Skeletal muscle satellite cell (primary cell): Measurements from ENCODE around the gene MAML2.

Experiments
- H3K27me3 ChIP-seq: 2 replicates; pipeline ENCODE4 v1.7.0; 2013; ENCODE audit warnings: low read length; ENCODE audit not compliant: control insufficient read depth, insufficient read depth
- H3K36me3 ChIP-seq: 2 replicates; pipeline ENCODE4 v1.7.0; 2013; ENCODE audit warnings: mild to moderate bottlenecking, control low read depth, low read length; ENCODE audit not compliant: insufficient read depth
- H3K4me1 ChIP-seq: 2 replicates; pipeline ENCODE4 v1.7.0; 2013; ENCODE audit warnings: low read length; ENCODE audit not compliant: control insufficient read depth, insufficient read depth
- H3K4me2 ChIP-seq: 2 replicates; pipeline ENCODE4 v1.7.0; 2013; ENCODE audit warnings: mild to moderate bottlenecking, low read length
- H3K4me3 ChIP-seq: 2 replicates; pipeline ENCODE4 v1.7.0; 2013; ENCODE audit warnings: low read length
- H3K9ac ChIP-seq: 2 replicates; pipeline ENCODE4 v1.7.0; 2013; ENCODE audit warnings: mild to moderate bottlenecking, low read depth, low read length, moderate library complexity
- H3K9me3 ChIP-seq: replicated peaks from 2 replicates; pipeline ENCODE4 v1.7.0; 2013; ENCODE audit warnings: mild to moderate bottlenecking, control low read depth, low read length

The MAML2 gene

DNA sequence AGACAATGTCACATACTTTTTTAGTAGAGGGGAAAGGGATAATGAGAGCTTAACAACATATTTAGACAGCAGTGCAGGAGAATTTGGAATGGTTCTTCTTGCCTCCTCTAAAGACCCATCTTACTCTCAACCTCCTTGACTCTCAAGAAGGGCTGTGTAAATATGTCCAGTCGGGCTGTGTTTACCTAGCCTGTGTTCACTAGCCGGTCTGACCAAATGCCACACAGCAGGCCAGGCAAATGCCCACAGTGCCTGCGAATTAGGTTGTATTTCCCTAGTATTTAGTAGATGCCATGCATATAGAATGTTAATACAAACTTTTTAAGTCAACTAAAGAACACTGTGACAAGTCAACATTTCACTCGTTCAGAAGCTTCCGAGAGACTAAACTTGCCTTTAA, 367.7 kb downstream of the MAML2 start:
- Histone ChIP-seq H3K36me3 (peaks cover 20% of the 10 kb centered on the region), H3K4me1 (peaks cover 13% of the 10 kb centered on the region), H3K27me3 (no peaks in the 10 kb centered on the region), H3K4me3 (no peak overlapping the region), H3K9ac (no peak overlapping the region), H3K4me2 (no peak overlapping the region), H3K9me3 (no peaks in the 10 kb centered on the region)

DNA sequence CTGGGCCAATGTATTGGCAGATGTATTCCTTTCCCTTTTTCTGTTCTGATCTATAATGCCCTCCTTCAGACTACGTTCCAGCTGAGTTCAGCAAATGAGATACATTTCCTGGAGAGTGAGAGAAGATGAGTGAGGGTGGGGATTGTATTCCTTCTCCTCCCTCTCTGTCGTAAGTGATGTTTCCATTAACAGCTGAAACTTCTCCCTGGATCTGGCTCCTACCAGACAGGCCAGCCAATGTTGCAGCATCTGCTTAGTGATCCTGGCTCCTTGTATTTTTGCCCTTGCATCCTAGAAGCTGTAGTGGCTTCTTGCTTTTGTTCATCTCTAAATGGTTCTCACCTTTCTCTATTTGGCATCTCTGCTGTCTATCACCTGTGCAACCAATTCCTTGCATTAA, 370.9 kb downstream of the MAML2 start:
- H3K9me3 ChIP-seq, result no peaks in the 10 kb centered on the region
- no peak overlapping the region for H3K4me3 ChIP-seq
- H3K27me3 ChIP-seq, result no peaks in the 10 kb centered on the region
- no peak overlapping the region for H3K4me2 ChIP-seq
- peaks cover 3% of the 10 kb centered on the region for H3K36me3 ChIP-seq
- H3K9ac ChIP-seq, result no peak overlapping the region
- H3K4me1 ChIP-seq, result no peaks in the 10 kb centered on the region

DNA sequence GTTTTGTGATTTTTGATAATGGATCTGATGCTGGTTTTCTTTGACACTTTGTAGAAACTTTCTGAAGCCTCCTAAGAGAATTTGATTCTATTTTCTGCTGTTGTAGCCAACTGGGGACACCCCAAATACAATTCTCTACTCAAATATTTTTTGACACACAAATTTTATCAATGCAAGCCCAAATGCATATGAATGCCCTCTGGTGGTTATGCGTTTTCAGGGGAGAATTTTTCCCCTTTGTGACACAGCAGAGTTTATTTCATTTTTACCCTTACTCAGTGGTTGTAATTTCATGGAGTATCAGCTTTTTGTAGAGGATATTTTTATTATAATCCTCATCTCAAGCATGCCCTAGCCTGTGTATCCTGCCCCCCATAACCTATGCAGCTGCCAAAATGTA, 374.4 kb downstream of the MAML2 start:
- no peaks in the 10 kb centered on the region for H3K36me3 ChIP-seq
- no peak overlapping the region for H3K4me3 ChIP-seq
- no peaks in the 10 kb centered on the region for H3K9me3 ChIP-seq
- H3K9ac ChIP-seq, result no peak overlapping the region
- no peak overlapping the region for H3K4me2 ChIP-seq
- H3K27me3 ChIP-seq, result no peaks in the 10 kb centered on the region
- H3K4me1 ChIP-seq, result no peaks in the 10 kb centered on the region

DNA sequence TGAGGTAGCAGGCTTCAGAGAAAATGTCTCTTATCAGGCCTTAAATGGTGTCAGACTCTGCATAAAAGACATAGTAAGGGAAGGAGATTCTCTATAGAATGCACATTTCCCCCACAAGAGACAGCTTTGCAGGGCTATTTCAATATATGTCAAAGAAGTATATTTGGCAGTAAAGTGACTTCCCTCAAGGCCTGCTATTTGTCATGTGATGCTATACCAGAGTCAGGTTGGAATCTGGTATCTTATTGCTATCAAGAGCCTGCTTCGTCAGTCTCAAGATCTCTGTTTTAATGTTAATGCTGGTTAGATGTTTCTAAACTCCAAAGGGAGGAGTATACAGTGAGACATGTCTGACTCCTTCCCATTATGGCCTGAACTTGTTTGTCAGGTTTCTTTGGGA, 378.7 kb downstream of the MAML2 start:
- H3K27me3 ChIP-seq, result no peaks in the 10 kb centered on the region
- H3K36me3 ChIP-seq, result no peaks in the 10 kb centered on the region
- H3K4me3 ChIP-seq, result no peak overlapping the region
- no peak overlapping the region for H3K9ac ChIP-seq
- H3K4me2 ChIP-seq, result no peak overlapping the region
- H3K9me3 ChIP-seq, result no peaks in the 10 kb centered on the region
- no peaks in the 10 kb centered on the region for H3K4me1 ChIP-seq

DNA sequence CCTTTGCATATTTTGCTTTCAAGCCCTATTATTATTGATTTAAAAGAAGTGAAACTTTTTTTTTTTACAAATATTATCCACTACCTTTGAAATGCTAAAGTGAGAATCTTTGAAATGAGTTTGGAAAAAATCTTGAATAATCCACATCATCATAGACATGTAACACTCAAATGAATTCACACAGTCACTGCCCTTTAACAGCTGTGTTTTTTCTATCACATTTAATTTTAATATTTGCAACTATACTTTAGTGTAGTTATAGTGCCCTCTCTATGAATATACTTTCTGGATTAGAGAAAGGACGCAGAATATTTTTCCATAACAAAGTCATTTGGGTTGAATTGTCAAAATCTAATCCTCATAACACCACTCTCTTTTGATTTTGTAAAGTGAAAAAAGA, 381.2 kb downstream of the MAML2 start:
- Histone ChIP-seq H3K9ac (no peak overlapping the region), H3K4me3 (no peak overlapping the region), H3K27me3 (no peaks in the 10 kb centered on the region), H3K36me3 (no peaks in the 10 kb centered on the region), H3K4me2 (no peak overlapping the region), H3K9me3 (no peaks in the 10 kb centered on the region), H3K4me1 (no peaks in the 10 kb centered on the region)

DNA sequence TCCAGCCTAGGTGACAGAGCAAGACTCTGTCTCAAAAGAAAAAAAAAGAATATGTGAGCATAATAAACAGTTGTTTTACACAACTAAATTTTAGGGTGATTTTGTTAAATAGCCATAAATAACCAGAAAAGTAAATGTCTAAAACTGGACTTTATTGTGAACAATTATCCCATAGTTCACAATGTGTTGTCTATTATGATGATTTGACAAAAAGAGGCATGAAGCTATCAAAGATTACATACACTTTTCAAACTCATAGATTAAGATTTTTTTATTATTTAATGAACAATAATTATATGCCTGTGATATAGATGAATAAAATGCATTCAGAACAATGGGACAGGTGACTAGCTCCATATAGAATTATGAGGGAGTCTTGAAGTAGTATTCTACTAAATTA, 392.1 kb downstream of the MAML2 start:
- no peaks in the 10 kb centered on the region for H3K9me3 ChIP-seq
- H3K4me1 ChIP-seq, result no peaks in the 10 kb centered on the region
- H3K36me3 ChIP-seq, result no peaks in the 10 kb centered on the region
- H3K27me3 ChIP-seq, result no peaks in the 10 kb centered on the region
- H3K4me2 ChIP-seq, result no peak overlapping the region
- H3K4me3 ChIP-seq, result no peak overlapping the region
- H3K9ac ChIP-seq, result no peak overlapping the region

DNA sequence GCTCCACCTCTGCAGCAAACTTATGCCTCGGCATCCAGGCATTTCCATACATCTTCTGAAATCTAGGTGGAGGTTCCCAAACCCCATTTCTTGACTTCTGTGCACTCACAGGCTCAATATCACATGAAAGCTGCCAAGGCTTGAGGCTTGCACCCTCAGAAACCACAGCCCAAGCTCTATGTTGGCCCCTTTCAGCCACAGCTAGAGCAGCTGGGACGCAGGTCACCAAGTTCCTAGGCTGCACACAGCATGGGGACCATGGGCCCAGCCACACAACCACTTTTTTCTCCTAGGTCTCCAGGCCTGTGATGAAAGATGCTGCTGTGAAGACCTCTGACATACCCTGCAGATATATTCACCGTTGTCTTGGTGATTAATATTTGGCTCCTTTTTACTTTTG, 394.4 kb downstream of the MAML2 start:
- Histone ChIP-seq H3K36me3 (no peaks in the 10 kb centered on the region), H3K9me3 (peaks cover 7% of the 10 kb centered on the region), H3K9ac (no peak overlapping the region), H3K4me3 (no peak overlapping the region), H3K27me3 (no peaks in the 10 kb centered on the region), H3K4me2 (no peak overlapping the region), H3K4me1 (no peaks in the 10 kb centered on the region)

DNA sequence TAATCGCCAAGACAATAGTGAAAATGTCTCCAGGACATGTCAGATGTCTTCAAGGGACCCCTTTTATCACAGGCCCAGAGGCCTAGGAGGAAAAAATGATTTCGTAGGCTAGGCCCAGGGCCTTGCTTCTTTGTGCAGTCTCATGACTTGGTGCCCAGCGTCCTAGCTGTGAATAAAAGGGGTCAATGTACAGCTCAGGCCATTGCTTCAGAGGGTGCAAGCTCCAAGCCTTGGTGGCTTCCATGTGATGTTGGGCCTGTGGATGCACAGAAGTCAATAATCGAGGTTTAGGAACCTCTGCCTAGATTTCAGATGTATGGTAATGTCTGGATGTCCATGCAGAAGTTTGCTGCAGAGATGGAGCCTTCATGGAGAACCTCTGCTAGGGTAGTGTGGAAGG, 398.4 kb downstream of the MAML2 start:
- Histone ChIP-seq H3K36me3 (no peaks in the 10 kb centered on the region), H3K27me3 (no peaks in the 10 kb centered on the region), H3K9me3 (peaks cover 7% of the 10 kb centered on the region), H3K4me1 (no peaks in the 10 kb centered on the region), H3K9ac (no peak overlapping the region), H3K4me3 (no peak overlapping the region), H3K4me2 (no peak overlapping the region)

DNA sequence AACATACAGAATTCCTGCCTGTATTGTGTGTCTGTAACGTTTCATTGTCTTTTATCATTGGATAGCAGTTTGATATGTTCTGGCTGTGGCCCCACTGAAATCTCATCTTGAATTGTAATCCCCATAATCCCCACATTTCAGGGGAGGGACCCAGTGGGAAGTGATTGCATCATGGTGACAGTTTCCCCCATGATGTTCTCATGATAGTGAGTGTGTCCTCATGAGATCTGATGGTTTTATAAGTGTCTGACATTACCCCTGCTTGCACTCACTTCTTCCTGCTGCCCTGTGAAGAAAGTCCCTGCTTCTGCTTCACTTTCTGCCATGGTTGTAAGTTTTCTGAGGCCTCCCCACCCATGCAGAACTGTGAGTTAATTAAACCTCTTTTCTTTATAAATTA, 399.4 kb downstream of the MAML2 start:
- Histone ChIP-seq H3K4me1 (no peaks in the 10 kb centered on the region), H3K9me3 (peaks cover 7% of the 10 kb centered on the region), H3K9ac (no peak overlapping the region), H3K36me3 (no peaks in the 10 kb centered on the region), H3K27me3 (no peaks in the 10 kb centered on the region), H3K4me2 (no peak overlapping the region), H3K4me3 (no peak overlapping the region)

DNA sequence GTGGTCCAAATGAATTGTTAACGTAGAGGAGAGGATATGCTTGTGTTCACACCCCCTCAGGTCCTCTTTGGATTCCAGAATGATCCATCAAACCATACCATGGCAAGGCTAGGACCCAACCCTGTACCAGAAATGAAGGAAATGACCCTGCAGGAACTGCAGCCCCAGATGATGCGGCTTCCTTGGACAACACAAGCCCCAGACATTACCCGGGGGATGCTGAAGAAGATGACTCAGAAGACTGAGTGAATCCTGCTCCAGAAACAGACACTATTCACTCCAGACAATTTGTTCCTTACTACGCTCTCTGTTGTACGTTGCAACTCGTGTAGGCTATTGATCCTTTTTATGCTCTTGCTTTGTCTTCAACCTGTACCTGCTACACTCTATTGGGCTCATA, 403.9 kb downstream of the MAML2 start:
- no peak overlapping the region for H3K4me2 ChIP-seq
- H3K36me3 ChIP-seq, result no peaks in the 10 kb centered on the region
- no peak overlapping the region for H3K4me3 ChIP-seq
- H3K9ac ChIP-seq, result no peak overlapping the region
- H3K27me3 ChIP-seq, result no peaks in the 10 kb centered on the region
- no peaks in the 10 kb centered on the region for H3K4me1 ChIP-seq
- H3K9me3 ChIP-seq, result no peaks in the 10 kb centered on the region

DNA sequence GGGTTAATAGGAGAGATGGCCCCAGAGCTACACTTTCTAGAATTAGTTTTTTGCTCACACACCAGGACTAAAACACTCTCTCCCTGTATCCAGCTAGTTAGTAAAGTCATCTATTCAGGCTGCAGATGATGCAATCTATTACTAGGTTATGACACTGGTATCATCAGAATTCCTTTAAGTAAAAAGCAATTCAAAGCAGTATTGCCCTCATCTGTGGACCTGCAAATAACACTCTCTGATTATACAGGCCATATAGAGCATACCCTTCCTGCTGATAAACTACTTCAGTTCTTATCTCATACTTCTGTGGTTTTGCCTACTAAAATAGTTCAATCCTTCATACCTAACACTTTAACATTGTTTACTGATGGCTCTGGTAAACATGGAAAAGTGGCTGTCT, 405.6 kb downstream of the MAML2 start:
- Histone ChIP-seq H3K36me3 (no peaks in the 10 kb centered on the region), H3K9me3 (no peaks in the 10 kb centered on the region), H3K4me2 (no peak overlapping the region), H3K4me1 (no peaks in the 10 kb centered on the region), H3K9ac (no peak overlapping the region), H3K27me3 (no peaks in the 10 kb centered on the region), H3K4me3 (no peak overlapping the region)

DNA sequence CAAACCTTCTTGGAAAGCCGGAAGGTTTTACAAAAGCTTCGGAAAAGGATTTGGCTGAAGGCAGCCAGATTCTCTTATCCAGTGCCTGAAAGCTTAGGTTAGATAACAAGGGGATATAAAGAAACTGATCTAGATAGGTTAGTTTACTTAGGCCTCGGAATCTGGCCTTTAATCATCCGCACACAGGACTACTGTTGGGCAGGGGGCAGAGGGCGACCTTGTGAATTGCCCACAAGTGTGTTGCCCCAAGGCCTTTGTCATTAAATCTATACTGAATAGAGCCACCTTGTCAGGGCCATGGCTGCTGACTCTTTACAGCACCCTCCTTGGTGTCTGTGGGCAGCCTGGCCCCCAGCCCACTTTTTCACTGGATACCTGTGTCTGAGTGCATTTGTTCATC, 409.4 kb downstream of the MAML2 start:
- Histone ChIP-seq H3K4me3 (no peak overlapping the region), H3K4me2 (no peak overlapping the region), H3K4me1 (no peaks in the 10 kb centered on the region), H3K9ac (no peak overlapping the region), H3K27me3 (no peaks in the 10 kb centered on the region), H3K9me3 (no peaks in the 10 kb centered on the region), H3K36me3 (no peaks in the 10 kb centered on the region)

DNA sequence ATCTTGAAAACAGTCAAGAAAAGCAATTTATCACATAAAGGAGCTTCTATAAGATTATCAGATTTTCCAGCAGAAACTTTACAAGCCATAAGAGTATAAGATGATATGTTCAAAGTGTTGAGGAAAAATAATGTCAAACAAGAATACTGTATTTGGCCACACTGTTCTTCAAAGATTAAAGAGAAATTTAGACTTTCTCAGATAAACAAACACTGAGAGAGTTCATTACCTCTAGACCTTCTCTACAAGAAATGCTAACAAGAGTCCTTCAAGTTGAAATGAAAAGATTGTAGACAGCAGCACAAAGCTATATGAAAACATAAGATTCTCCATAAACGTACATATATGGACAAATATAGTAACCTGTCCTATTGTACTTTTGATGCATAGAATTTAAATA, 411.1 kb downstream of the MAML2 start:
- H3K27me3 ChIP-seq, result no peaks in the 10 kb centered on the region
- no peaks in the 10 kb centered on the region for H3K9me3 ChIP-seq
- H3K9ac ChIP-seq, result no peak overlapping the region
- H3K36me3 ChIP-seq, result no peaks in the 10 kb centered on the region
- no peaks in the 10 kb centered on the region for H3K4me1 ChIP-seq
- no peak overlapping the region for H3K4me2 ChIP-seq
- no peak overlapping the region for H3K4me3 ChIP-seq
